Cardiac fibroblast (primary cell): ENCODE data around the gene CRYGN.

ENCODE experiments used
- DNase-seq, 2 donors: peaks; one replicate each; pipeline versions ENCODE4 v3.0.0 to v3.0.0-alpha.2; 2010; ENCODE audit warnings: low read depth in 2 of 2
- H3K4me3 ChIP-seq, 2 donors: replicated peaks in 1 of 2; 1 replicate in 1 of 2; 2 replicates in 1 of 2; pipeline ENCODE4 v1.5.1; 2011; ENCODE audit warnings: low read depth in 2 of 2, low read length in 2 of 2, mild to moderate bottlenecking in 2 of 2, moderate library complexity in 1 of 2
- TF ChIP-seq, protein P1 (sequence below): IDR thresholded peaks from one replicate; pipeline ENCODE4 v1.5.1; 2011; ENCODE audit warnings: low read depth, mild to moderate bottlenecking, low read length, inconsistent platforms

Gene CRYGN

DNA sequence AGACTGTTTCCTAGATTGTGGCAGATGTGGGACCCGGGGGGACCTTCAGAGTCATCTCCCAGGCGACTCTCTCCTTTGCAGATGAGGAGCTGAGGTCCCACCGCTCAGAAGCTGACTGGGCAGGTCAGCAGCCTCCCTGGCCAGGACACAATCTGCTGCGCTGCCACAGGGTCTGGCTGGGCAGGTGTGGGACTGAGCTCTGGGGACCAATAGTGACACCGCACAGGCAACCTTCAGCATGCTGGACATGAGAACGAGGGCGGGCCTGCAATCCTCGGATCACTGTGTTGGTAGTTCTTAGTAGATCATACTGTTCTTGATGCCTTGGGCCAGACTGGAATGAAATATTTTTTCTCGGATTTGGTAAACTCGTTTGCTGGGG lies 20.5 kb upstream of the CRYGN start:
- H3K4me3 ChIP-seq: peak overlapping the region in 1 of 2 donors; percentile 12
- no peak for DNase-seq
- TF ChIP-seq, protein P1, sequence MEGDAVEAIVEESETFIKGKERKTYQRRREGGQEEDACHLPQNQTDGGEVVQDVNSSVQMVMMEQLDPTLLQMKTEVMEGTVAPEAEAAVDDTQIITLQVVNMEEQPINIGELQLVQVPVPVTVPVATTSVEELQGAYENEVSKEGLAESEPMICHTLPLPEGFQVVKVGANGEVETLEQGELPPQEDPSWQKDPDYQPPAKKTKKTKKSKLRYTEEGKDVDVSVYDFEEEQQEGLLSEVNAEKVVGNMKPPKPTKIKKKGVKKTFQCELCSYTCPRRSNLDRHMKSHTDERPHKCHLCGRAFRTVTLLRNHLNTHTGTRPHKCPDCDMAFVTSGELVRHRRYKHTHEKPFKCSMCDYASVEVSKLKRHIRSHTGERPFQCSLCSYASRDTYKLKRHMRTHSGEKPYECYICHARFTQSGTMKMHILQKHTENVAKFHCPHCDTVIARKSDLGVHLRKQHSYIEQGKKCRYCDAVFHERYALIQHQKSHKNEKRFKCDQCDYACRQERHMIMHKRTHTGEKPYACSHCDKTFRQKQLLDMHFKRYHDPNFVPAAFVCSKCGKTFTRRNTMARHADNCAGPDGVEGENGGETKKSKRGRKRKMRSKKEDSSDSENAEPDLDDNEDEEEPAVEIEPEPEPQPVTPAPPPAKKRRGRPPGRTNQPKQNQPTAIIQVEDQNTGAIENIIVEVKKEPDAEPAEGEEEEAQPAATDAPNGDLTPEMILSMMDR: no peak

- peak; percentile 81 to 98 for DNase-seq
- peak overlapping the region; percentile 12 to 33 for H3K4me3 ChIP-seq
- TF ChIP-seq, protein P1: peak; percentile 41
Measured at GRCh38 chr7:151459726-151460473, 20.0 kb upstream of the CRYGN start.

DNA sequence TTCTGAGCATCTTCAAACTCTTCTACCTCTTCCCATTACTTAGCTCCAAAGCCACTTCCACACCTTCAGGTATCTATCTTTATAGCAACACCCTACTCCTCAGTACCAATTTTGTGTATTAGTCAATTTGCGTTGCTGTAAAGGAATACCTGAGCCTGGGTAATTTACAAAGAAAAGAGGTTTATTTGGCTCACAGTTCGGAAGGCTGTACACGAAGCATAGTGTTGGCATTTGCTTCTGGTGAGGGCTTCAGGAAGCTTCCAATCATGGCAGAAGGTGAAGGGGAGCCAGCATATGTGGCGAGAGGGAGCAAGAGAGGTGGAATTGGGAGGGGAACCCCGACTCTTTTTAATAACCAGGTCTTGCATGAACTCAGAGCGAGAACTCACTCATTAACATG lies 17.6 kb upstream of the CRYGN start:
- DNase-seq: no peak
- TF ChIP-seq, protein P1: no peak
- H3K4me3 ChIP-seq: no peak overlapping the region

GRCh38 chr7:151456782-151457181 lies 16.8 kb upstream of the CRYGN start:
- no peak overlapping the region for H3K4me3 ChIP-seq
- TF ChIP-seq, protein P1: no peak
- DNase-seq: no peak

DNA sequence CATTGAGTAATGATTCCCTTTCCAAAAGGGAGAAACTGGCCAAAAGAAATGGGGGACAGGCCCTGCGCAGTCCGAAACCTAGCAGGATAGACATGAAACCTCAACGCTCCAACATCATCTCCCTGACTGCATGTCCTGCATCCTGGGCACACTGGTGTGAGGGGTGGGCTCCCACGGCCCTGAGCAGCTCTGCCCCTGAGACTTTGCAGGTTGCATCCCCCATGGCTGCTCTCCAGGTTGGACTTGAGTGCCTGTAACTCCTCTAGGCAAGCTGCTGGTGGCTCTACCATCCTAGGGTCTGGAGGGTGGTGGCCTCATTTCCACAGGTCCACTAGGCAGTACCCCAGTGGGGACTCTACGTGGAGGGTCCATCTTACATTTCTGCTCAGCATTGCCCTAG lies 16.3 kb upstream of the CRYGN start:
- DNase-seq: no peak
- no peak overlapping the region for H3K4me3 ChIP-seq
- TF ChIP-seq, protein P1: no peak

DNA sequence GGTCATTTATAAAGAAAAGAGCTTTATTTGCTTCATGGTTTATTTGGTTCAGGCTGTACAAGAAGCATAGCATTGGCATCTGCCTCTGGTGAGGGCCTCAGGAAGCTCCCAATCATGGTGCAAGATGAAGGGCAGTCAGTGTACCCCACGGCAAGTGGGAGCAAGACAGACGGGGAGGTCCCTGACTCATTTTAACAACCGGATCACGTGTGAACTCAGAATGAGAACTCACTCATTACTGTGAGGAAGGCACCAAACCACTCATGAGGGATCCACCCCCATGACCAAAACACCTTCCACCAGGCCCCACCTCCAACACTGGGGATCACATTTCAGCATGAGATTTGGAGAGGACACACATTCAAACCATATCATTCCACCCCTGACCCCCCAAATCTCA lies 15.7 kb upstream of the CRYGN start:
- TF ChIP-seq, protein P1: no peak
- DNase-seq: no peak
- H3K4me3 ChIP-seq: no peak overlapping the region
